HG02798 (cell line): ENCODE results near the gene CITED1.
"Not testable (repeated sequence)": the region's sequence is repeated elsewhere in the genome, so short reads cannot be mapped to it uniquely, and the experiment has no call there.

Source experiments
- ATAC-seq: cut with Tn5 transposase; IDR thresholded peaks from one replicate; pipeline ENCODE4 v1.9.1; 2021; ENCODE audit warnings: mild to moderate bottlenecking; ENCODE audit not compliant: unreplicated experiment, poor library complexity

Gene CITED1, protein sequence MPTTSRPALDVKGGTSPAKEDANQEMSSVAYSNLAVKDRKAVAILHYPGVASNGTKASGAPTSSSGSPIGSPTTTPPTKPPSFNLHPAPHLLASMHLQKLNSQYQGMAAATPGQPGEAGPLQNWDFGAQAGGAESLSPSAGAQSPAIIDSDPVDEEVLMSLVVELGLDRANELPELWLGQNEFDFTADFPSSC

GRCh38 chrX:72305286-72306084 is at the start of gene CITED1:
CITED1 (minus strand) TSS chrX:72305914; CDS start chrX:72302869, 3,045 bp downstream.
- no peak for ATAC-seq

DNA sequence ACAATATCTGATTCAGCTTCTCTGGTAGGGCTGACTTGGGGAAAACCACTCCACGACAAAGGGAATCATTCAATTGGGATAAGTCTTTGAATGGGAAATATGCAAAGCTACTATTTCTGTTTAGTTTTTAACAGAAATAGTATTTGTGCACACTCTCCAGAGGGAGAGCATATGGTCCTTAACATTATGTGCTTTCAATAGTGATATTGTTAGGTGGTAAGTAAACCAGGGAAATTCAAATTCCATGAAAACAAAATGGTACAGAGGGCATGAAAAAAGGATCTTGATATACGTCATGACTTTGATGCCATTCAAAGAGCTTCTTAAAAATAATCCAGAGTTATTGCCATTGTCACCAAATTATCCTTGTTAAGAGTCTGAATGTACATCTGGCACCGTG is 47.1 kb upstream of the CITED1 start:
- no peak for ATAC-seq

DNA sequence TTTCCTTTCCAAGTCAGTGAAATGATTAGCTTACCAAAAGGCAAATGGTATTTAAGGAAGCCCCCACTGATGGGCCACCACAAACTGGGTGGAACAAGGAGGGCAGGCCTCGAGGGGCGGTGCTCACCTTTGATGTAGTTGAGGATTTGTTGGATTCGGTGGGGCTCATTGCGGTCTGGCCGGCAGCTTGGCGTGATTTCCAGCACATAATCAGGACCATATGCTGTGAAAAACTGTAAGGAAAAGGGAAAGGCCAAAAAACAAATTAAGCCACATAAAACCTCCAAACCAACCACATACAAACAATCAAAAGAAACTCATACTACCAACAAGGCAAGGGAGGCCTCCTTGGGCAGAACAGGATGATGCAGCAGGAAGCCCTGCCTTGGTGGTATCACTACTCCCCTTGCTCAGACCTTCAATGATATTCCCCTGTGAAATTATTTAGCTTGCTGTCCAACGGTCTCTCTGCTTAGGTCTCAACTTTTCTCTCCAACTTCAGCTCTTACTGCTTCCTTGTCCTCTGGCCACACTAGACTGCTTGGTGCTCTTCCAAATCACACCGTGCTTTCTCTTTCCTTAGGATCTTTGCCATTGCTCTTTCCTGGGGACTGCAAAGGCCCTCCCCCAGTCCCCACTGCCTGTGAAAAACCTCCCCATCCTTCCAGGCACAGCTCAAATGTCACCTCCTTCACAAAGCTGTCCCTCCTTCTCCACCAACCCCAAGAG is 46.1 kb upstream of the CITED1 start:
- ATAC-seq, result no peak

DNA sequence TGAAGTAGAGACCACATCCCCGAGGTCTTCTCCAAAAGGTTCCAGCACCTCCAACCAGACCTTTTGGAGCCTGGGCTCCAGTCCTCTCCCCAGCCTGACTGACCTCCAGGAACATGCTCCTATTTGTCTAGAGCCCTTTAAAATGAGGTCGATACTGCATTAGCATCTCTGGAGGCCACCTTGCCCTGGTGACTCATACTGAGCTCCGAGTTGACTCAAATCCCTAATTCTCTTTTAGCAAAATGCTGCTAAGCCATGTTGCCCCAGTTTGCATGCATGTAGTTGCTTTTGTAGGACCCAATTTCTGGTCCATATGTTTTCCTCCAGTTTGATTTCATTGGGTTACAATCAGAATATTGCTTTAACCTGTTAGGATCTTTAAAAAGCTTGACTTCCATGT is 43.5 kb upstream of the CITED1 start:
- ATAC-seq, result peak; percentile 91

DNA sequence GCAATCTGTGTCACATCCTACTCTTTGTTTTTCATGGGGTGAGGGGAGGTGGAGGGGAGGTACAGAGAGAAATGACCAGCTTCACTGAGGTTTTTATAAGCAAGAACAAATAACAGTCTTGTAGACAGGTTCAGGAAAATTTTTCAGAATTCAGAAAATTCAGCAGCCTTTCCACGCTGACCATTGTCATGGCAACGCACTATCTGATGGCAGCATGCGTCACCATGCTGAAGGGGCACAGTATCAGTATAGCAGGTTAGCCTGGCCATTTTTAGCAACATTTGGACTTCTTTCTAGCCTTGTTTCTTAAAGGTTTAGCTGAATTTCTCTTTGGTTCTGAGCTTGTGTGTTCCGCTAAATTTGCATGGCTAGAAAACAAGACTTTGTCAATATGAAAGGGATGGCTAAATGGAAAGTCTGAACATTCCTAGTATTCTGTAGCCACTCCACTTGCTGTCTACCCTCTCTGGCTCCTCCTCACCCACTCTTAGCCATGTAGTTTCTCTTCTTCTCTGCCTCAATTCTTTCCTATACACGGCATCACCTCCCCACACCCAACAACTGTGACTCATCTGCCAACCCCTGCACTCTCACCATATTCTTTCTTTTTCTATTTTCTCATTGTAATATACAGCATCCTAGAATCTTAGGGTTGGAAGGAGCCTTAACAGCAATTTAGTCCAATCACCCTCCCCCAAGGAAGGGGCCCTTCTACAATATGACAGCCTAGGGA is 42.7 kb upstream of the CITED1 start:
- ATAC-seq, result no peak

DNA sequence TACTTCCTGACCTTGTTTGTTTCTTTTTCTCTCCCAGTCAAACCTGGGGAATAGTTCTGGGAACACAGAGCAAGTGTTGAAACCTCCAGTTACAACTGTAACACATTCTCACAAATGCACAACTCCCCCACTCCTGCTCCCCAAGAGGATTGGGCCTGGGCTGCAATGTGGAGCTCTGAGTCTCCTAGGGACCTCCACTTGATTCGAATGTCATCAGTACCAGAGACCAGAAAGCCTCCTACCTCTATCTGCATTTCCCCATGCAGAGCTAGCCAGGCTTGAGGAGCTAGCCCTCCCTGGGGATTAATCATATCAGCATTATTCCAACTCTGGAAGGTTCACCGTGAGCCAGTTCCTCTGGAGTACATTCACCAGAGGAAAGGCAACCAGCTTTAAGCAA is 41.7 kb upstream of the CITED1 start:
- ATAC-seq, result no peak

- no peak for ATAC-seq
Observed at GRCh38 chrX:72346302-72346949, 40.7 kb upstream of the CITED1 start.

- no peak for ATAC-seq
Observed at GRCh38 chrX:72340626-72341025, 34.9 kb upstream of the CITED1 start.

DNA sequence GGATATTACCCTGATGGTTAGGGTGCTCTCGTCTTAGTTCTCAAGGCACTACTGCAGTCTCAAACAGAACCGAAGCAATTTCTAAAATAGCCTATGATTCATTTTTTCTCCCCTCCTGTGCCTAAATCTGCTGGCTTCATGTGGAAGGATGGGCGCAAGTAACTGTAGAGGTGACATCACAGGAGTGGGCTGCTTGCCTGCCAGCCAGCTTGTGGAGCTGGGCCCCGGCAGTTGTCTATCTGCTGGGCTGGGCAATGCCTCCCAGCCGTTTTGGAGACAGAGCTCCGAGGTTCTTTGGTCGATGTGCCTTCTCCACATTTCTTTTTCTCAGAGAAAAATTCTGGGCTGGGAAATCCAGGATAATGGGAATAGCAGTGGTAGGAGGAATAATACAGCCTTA is 34.3 kb upstream of the CITED1 start:
- no peak for ATAC-seq

DNA sequence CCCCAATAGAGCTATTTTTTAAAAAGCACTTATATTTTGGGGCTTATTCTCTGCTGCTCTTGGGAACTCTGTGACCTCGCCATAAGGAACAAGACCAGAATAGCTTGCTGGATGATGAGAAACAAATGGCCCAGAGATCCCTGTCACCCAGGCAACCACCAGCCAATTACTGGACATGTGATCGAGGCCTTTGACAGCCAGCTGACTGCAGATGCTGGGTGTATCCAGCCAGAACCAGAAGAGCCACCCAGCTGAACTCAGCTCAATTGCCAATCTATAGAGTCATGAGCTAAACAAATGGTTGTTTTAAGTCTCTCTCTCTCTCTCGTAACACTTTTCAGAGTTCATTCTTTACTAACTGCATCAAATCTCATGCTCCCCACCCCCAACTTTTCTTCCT is 24.4 kb upstream of the CITED1 start:
- ATAC-seq, result no peak

- no peak for ATAC-seq
Observed at GRCh38 chrX:72326605-72327300, 21.0 kb upstream of the CITED1 start.

DNA sequence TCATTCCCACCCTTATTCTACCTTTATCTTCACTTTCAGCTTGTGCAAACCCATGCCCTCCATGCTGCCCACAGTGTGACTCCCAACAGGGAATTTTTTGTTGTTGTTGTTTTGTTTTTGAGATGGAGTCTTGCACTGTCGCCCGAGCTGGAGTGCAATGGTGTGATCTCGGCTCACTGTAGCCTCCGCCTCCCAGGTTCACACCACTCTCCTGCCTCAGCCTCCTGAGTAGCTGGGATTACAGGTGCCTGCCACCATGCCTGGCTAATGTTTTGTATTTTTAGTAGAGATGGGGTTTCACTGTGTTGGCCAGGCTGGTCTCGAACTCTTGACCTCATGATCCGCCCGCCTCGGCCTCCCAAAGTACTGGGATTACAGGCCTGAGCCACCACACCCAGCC is 13.9 kb upstream of the CITED1 start:
- ATAC-seq, result not testable (repeated sequence)

- ATAC-seq, result no peak
Observed at GRCh38 chrX:72317139-72317538, 11.4 kb upstream of the CITED1 start.

GRCh38 chrX:72316408-72317110 is 10.8 kb upstream of the CITED1 start:
- no peak for ATAC-seq

DNA sequence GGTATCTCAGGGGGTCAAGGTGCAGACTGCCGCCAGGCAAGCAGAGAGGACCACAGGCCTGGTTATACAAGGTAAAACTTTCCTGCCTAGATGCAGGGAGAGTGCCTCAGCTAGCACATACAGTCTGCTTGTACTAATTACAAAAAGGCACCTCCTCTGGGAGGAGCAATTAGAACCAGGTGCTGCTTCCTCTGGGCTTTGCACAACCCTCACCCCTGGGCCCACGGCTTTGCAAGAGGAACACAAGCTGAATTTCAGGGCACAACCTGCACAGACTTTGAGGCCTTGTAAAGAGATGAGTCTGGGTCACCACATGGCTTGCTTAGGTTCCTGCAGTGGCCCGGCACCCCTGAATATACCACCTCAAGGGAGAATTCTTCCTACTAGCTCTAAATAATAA is 9.2 kb upstream of the CITED1 start:
- no peak for ATAC-seq

DNA sequence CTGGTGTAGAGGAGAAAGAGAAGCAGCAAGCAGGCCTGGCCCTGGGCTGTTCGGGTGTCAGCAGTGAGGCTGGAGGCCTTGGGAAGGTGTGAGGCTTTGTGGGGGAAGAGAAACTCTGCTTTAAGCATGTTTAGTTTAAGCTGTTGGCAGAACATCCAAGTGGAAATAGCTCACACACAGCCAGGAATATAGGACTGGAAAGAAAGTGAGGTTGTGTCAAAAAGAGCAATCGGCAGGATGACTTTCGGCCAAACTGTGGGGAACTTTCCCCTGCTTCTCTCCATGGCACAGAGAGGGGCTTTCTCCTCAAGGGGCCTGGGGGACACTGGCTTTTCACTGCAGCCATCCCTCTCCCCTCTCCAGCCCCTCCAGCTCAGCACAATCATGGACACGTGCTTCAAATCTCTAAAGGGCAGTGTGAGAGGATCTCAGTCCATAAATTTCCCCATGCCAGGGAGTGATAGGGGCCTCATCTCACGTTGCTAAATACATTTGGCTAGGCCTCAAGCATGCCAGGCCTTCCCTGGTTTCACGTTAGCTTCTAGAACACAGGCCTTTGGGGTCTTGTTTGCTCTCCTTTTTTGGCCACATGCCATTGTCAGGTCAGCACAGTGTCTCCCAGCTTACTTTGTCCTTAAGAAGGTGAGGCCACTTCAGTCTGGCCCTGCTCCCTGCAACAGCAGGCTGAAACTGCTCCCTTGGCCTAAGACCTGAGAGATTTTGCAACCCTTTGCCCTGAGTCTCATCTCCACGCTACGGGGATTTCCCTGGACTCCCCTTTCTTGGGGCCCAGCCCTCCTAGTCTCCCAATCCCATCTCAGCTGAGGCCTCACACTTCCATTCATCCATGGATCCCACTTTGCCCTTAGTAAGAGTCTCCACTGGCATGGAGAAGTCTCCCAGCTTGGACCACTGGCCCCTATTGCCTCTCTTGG is 8.3 kb upstream of the CITED1 start:
- ATAC-seq, result no peak

DNA sequence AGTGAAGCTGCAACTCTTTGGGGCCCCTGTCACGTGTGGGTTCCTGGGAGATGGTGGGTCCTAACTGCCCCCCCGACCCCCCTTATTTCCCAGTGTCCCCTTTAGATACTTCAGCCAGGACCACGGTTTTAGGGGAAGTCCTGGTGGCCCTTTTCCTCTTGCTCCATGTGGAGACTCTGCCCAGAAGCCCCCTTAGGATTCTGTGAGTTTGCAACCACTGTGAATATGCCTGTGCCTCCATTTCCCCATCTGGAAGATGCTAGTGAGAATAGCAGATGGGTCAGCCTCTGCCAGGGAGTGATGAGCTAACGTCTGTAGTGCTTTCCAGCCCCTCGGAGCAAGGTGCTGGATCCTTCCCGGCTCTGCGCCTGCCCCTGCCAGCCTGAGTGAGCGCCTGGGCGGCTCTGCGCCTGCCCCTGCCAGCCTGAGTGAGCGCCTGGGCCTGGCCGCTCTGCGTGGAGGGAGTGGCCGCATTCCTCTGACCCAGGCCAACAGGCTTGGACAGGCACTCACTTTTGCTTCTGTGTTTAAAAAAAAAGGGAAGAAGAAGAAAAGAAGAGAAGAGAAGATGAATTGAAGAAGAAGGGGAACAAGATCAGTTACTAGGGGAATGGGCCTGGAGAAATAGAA is 6.7 kb upstream of the CITED1 start:
- no peak for ATAC-seq
